CD14-positive monocyte (primary cell): ENCODE measurements around the gene CHN2. TPM values are rescaled to one million over a fixed set of nuclear protein-coding genes. Genes with fewer than 3 reads are reported as not detected.

ENCODE experiments used
- DNase-seq, 3 donors: peaks; one replicate each; pipeline ENCODE4 v3.0.0-alpha.2; 2011 to 2022
- H2AFZ ChIP-seq: 2 replicates; pipeline ENCODE4 v1.6.0; 2012; ENCODE audit warnings: mild to moderate bottlenecking, low read depth, low read length, inconsistent platforms; ENCODE audit not compliant: insufficient read depth, poor library complexity, severe bottlenecking
- H3K27ac ChIP-seq, 2 donors: 1 replicate in 1 of 2; 2 replicates in 1 of 2; pipeline ENCODE4 v1.5.1; 2012 to 2013; ENCODE audit warnings: low read length in 2 of 2, control low read depth in 1 of 2, inconsistent platforms in 1 of 2, low read depth in 1 of 2, mild to moderate bottlenecking in 1 of 2
- H3K27me3 ChIP-seq, 2 donors: one replicate each; pipeline versions ENCODE4 v1.6.0 to v1.6.1; 2011 to 2013; ENCODE audit warnings: low read length in 2 of 2; ENCODE audit not compliant: control insufficient read depth in 2 of 2, insufficient read depth in 2 of 2
- H3K36me3 ChIP-seq, 2 donors: replicated peaks in 1 of 2; 1 replicate in 1 of 2; 2 replicates in 1 of 2; pipeline versions ENCODE4 v1.5.1 to v1.6.1; 2012 to 2013; ENCODE audit warnings: low read length in 2 of 2, control low read depth in 1 of 2, inconsistent platforms in 1 of 2, mild to moderate bottlenecking in 1 of 2; ENCODE audit not compliant: insufficient read depth in 2 of 2, control insufficient read depth in 1 of 2
- H3K4me1 ChIP-seq, 2 donors: 1 replicate in 1 of 2; 2 replicates in 1 of 2; pipeline versions ENCODE4 v1.5.1 to v1.6.1; 2012 to 2013; ENCODE audit warnings: low read length in 2 of 2, control low read depth in 1 of 2, inconsistent platforms in 1 of 2, mild to moderate bottlenecking in 1 of 2, moderate library complexity in 1 of 2; ENCODE audit not compliant: insufficient read depth in 2 of 2, control insufficient read depth in 1 of 2
- H3K4me2 ChIP-seq: replicated peaks from 2 replicates; pipeline ENCODE3; 2012; ENCODE audit warnings: low read length, moderate library complexity, mild to moderate bottlenecking; ENCODE audit not compliant: poor library complexity, severe bottlenecking; ENCODE audit errors: extremely low read depth
- H3K4me3 ChIP-seq, 3 experiments: fragments of 200-600 bp in 1 of 3; sonication (generic) in 1 of 3; replicated peaks in 1 of 3; 1 replicate in 2 of 3; 2 replicates in 1 of 3; pipeline ENCODE4 v1.5.1; 2011 to 2013; ENCODE audit warnings: low read length in 3 of 3, mild to moderate bottlenecking in 3 of 3, control low read depth in 2 of 3, low read depth in 2 of 3, inconsistent platforms in 1 of 3, moderate library complexity in 1 of 3
- H3K79me2 ChIP-seq: 2 replicates; pipeline ENCODE4 v1.6.0; 2012; ENCODE audit warnings: mild to moderate bottlenecking, control low read depth, inconsistent platforms, low read length, moderate library complexity; ENCODE audit not compliant: insufficient read depth
- H3K9ac ChIP-seq: 2 replicates; pipeline ENCODE4 v1.6.0; 2017; ENCODE audit warnings: low read length, mild to moderate bottlenecking; ENCODE audit not compliant: insufficient read depth, poor library complexity, severe bottlenecking
- H3K9me3 ChIP-seq, 2 donors: replicated peaks in 1 of 2; 1 replicate in 1 of 2; 2 replicates in 1 of 2; pipeline versions ENCODE4 v1.5.1 to v1.6.1; 2012 to 2013; ENCODE audit warnings: low read length in 2 of 2, control low read depth in 1 of 2; ENCODE audit not compliant: control insufficient read depth in 1 of 2, insufficient read depth in 1 of 2
- H4K20me1 ChIP-seq: 2 replicates; pipeline ENCODE4 v1.6.0; 2012; ENCODE audit warnings: mild to moderate bottlenecking, low read length, control low read depth, moderate library complexity; ENCODE audit not compliant: insufficient read depth
- H3K27ac Mint-ChIP-seq, 7 donors: one replicate each; pipeline ENCODE4 v1.8.0; 2020; ENCODE audit warnings: mild to moderate bottlenecking in 7 of 7, mixed read lengths in 7 of 7, moderate library complexity in 6 of 7, inconsistent platforms in 2 of 7
- H3K27me3 Mint-ChIP-seq, 3 donors: one replicate each; pipeline ENCODE4 v1.8.0; 2021 to 2022; ENCODE audit warnings: low read depth in 3 of 3, mild to moderate bottlenecking in 3 of 3, mixed read lengths in 3 of 3, moderate library complexity in 3 of 3, inconsistent platforms in 1 of 3
- H3K36me3 Mint-ChIP-seq, 2 donors: one replicate each; pipeline ENCODE4 v1.8.0; 2020; ENCODE audit warnings: mixed read lengths in 2 of 2, inconsistent platforms in 1 of 2, mild to moderate bottlenecking in 1 of 2
- H3K4me1 Mint-ChIP-seq: one replicate; pipeline ENCODE4 v1.8.0; 2020; ENCODE audit warnings: mild to moderate bottlenecking, mixed read lengths
- H3K4me3 Mint-ChIP-seq, 2 donors: one replicate each; pipeline ENCODE4 v1.8.0; 2020; ENCODE audit warnings: mild to moderate bottlenecking in 2 of 2, mixed read lengths in 2 of 2, moderate library complexity in 1 of 2
- H3K9me3 Mint-ChIP-seq, 7 donors: one replicate each; pipeline ENCODE4 v1.8.0; 2020 to 2022; ENCODE audit warnings: mixed read lengths in 7 of 7, mild to moderate bottlenecking in 6 of 7, moderate library complexity in 6 of 7, inconsistent platforms in 2 of 7
- CTCF ChIP-seq: fragments of 200-600 bp; IDR thresholded peaks from one replicate; pipeline ENCODE4 v1.8.0; 2022; ENCODE audit warnings: antibody characterized with exemption, mild to moderate bottlenecking
- WGBS: methylation state at CpG from one replicate; pipeline ENCODE4 v1.1.5; 2013; ENCODE audit warnings: missing lambda C conversion rate; ENCODE audit not compliant: insufficient coverage; 5-methylcytosine and 5-hydroxymethylcytosine counted together
- intact Hi-C, 2 donors: fragments of 100-400 bp; cut with micrococcal nuclease; formaldehyde crosslinking; loops; one replicate each; pipeline versions ENCODE4 v1.15.0 to v1.15.1; 2023
- polyA plus RNA-seq, 3 donors: library from polyadenylated mRNA; depleted of rRNA in 1 of 3; unstranded in 2 of 3; stranded (reverse) in 1 of 3; fragments of 300-500 nt in 2 of 3; fragments of >200 nt in 1 of 3; fragmentation: Illumina TruSeq in 2 of 3; gene quantifications; 1 replicate in 2 of 3; 2 replicates in 1 of 3; pipeline ENCODE4 v1.2.3, GENCODE V29; 2012 to 2021

Gene CHN2
- polyA plus RNA-seq, 3 donors = 26.6 to 66.5 (median 44.8) TPM

GRCh38 chr7:29490094-29490607, 295.6 kb downstream of the CHN2 start:
- no peaks in the 10 kb centered on the region for H3K9me3 Mint-ChIP-seq
- Histone ChIP-seq H3K36me3 (no peaks in the 10 kb centered on the region), H2AFZ (no peak overlapping the region), H3K79me2 (no peaks in the 10 kb centered on the region), H3K4me3 (no peak overlapping the region), H3K27ac (no peak overlapping the region), H3K4me2 (no peak overlapping the region), H3K27me3 (no peaks in the 10 kb centered on the region), H3K9ac (no peak overlapping the region), H4K20me1 (peaks cover 49% of the 10 kb centered on the region), H3K9me3 (no peaks in the 10 kb centered on the region), H3K4me1 (peaks cover 0 to 3% of the 10 kb centered on the region in 2 donors)
- TF ChIP-seq CTCF = no peak
- intact Hi-C loops = no loop called here
- peaks cover 2 to 16% of the 10 kb centered on the region in 2 donors for H3K36me3 Mint-ChIP-seq
- no peak for DNase-seq
- peaks cover 5% of the 10 kb centered on the region for H3K4me1 Mint-ChIP-seq
- no peak overlapping the region for H3K4me3 Mint-ChIP-seq
- no CpG with 5 or more reads among the region's 4 CpGs for WGBS
- H3K27me3 Mint-ChIP-seq = peaks cover 0 to 6% (median 5%) of the 10 kb centered on the region in 3 donors
- peak overlapping the region in 2 of 7 donors; percentile 1 to 27 for H3K27ac Mint-ChIP-seq

GRCh38 chr7:29494350-29494749, 299.8 kb downstream of the CHN2 start:
- Histone ChIP-seq H3K9me3 (no peaks in the 10 kb centered on the region), H3K79me2 (no peaks in the 10 kb centered on the region), H3K4me2 (no peak overlapping the region), H4K20me1 (peaks cover 20% of the 10 kb centered on the region), H2AFZ (no peak overlapping the region), H3K27me3 (no peaks in the 10 kb centered on the region), H3K27ac (no peak overlapping the region), H3K4me1 (no peaks in the 10 kb centered on the region), H3K4me3 (no peak overlapping the region), H3K9ac (no peak overlapping the region), H3K36me3 (peaks cover 7 to 17% of the 10 kb centered on the region in 2 donors)
- Mint-ChIP-seq H3K36me3 (peaks cover 19 to 22% of the 10 kb centered on the region in 2 donors), H3K4me3 (no peak overlapping the region), H3K4me1 (no peaks in the 10 kb centered on the region), H3K9me3 (peaks cover 0 to 3% (median 0%) of the 10 kb centered on the region in 7 donors), H3K27me3 (no peaks in the 10 kb centered on the region), H3K27ac (no peak overlapping the region)
- no peak for DNase-seq
- intact Hi-C loops = no loop called here
- no peak for TF ChIP-seq CTCF
- no CpG with 5 or more reads among the region's 1 CpG for WGBS
